Left cardiac atrium (tissue), 4 donors: ENCODE results near the gene CSRP1. TPM values are rescaled to one million over a fixed set of nuclear protein-coding genes. Genes with fewer than 3 reads are reported as not detected.

Experiments used
- ATAC-seq, 2 donors: fragments of 200-7000 bp; cut with Tn5 transposase; one replicate each; pipeline ENCODE4 v1.9.1; 2020; ENCODE audit warnings: mild to moderate bottlenecking in 2 of 2, moderate library complexity in 2 of 2
- DNase-seq: peaks from one replicate; pipeline ENCODE4 v3.0.0-alpha.2; 2020
- intact Hi-C, 2 donors: fragments of 100-400 bp; cut with DNase I; formaldehyde crosslinking; loops; one replicate each; pipeline versions ENCODE4 v1.14.1 to v1.15.1; 2022 to 2023
- total RNA-seq, 2 donors: library from RNA; stranded (reverse); fragmentation: NEBNext Ultra II Directional; extraction: Animal tissue kit (Norgen Biotek cat#: 25700); gene quantifications; one replicate each; pipeline ENCODE4 v1.2.1, GENCODE V29; 2021
- donor health status: DM: no; HTN: yes; CAD: no.
- donor health status: DM: no; HTN: yes; CAD: no; lungs with severe emphysema.
- donor health status: DM: yes; HTN: yes; CAD: no.
- donor health status: Dilated cardiomyopathy.

CSRP1 gene
- total RNA-seq, 2 donors from 2014 or later, result 95.1 to 154 TPM

GRCh38 chr1:201468501-201468843 lies 38.5 kb downstream of the CSRP1 start:
- ATAC-seq, result peak; percentile 29 to 31

GRCh38 chr1:201466492-201466891 lies 40.4 kb downstream of the CSRP1 start:
- intact Hi-C loops, result no loop called here
- peak in 1 of 2 donors; percentile 1 for ATAC-seq
- DNase-seq, result peak; percentile 45

More at GRCh38 chr1:201468501-201468843, 38.5 kb downstream of the CSRP1 start:
- DNase-seq, result peak; percentile 43
- intact Hi-C loops, result no loop called here

DNA sequence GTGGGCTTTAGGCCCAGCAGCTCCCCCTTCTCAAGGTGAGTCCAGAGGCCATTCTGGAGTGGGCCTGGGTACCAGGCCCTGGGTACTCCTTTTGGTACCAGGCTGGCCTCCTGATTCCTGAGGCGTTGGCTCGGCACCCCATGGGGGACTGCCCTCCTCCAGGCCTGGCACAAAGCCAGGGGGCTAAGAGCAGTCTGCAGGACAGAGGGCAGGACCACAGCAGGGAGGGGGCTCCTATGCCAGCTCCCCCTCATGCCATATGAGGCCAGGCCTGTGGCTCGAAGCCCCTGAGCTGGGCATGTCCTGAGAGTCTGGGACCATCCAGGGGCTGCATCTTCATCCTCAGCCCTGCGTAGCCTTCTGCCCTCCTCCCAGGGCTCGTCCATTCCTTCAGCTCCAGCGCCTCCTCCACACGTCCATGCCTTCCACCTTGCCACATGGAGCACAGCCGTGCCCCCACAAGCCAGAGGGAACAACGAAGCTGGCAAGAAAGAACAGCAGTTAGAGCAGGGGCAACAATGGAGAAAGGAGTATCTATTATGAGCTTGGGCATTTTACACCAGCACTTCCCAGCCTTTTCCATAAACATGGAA lies 41.1 kb downstream of the CSRP1 start:
- ATAC-seq (no peak), DNase-seq (no peak)
- intact Hi-C loops, result no loop called here

DNA sequence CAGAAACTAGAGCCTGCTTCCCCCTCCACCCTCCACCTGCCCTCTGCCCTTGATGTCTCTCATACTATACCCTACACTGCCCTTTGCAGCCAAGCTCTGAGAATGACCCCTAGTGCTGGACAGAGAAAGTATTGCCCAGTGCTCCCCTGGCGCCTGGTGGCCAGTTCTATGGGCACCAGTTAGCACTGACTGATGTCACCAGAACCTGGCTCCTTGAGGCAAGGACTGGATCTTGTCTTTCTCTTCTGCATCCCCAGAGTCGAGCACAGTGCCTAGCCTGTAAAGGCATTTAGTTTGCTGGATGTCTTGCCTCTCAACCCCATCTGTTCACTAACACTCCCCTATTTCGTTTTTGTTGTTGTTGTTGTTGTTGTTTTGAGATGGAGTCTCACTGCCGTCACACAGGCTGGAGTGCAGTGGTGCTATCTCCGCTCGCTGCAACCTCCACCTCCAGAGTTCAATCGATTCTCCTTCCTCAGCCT lies 43.8 kb downstream of the CSRP1 start:
- intact Hi-C loops, result no loop called here
- peak in 1 of 2 donors; percentile 22 for ATAC-seq
- DNase-seq, result no peak

- intact Hi-C loops, result no loop called here
- ATAC-seq (peak; percentile 77 to 89), DNase-seq (peak; percentile 84)
These were observed 45.1 kb downstream of the CSRP1 start for GRCh38 chr1:201461645-201462441.

- intact Hi-C loops, result no loop called here
- peak; percentile 40 to 90 for ATAC-seq
- peak; percentile 51 for DNase-seq
These were observed 45.9 kb downstream of the CSRP1 start for GRCh38 chr1:201460814-201461644.

- intact Hi-C loops, result no loop called here
- no peak for ATAC-seq
- DNase-seq, result no peak
These were observed 47.1 kb downstream of the CSRP1 start for GRCh38 chr1:201459775-201460174.

DNA sequence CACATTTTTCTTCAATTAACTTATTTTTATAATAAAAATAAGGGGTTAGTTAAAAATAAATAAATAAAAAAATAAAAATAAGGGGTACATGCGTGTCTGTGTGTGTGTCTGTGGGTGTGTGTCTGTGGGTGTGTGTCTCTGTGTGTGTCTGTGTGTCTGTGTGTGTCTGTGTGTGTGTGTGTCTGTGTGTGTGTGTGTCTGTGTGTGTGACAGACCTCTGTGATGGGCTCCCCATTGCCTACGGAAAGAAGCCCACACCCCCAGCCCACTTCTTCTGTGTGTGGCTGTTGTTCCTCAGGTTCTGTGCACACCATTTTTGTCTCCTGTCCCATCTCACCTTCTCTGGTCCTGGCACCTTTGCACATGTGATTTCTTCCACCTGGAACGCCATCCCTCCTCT lies 47.9 kb downstream of the CSRP1 start:
- intact Hi-C loops, result no loop called here
- no peak for DNase-seq
- ATAC-seq, result no peak

DNA sequence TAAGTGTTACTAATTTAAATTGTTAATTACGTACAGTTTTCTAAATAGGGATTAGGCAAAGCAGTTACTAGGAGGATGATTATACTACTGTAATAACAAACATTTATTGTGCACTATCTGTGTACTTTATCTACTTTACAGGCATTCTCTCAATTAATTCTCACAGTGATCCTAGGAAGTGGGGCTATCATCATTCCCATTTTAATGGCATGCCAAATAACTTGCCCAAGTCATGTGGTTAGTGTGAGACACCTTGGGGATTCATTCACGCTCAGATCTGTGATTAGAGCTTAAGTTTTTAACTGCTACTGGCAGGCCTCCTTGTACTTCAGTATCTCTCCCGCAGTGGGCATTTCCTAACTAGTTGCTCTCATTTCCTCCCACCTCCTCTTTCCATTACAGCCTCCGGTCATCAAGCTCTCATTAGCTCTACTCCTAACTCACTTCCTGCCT lies 49.4 kb downstream of the CSRP1 start:
- no peak for ATAC-seq
- DNase-seq, result no peak
- intact Hi-C loops, result no loop called here

- peak; percentile 77 for DNase-seq
- intact Hi-C loops, result no loop called here
- ATAC-seq, result peak; percentile 57 to 74
These were observed 50.2 kb downstream of the CSRP1 start for GRCh38 chr1:201456499-201457309.

DNA sequence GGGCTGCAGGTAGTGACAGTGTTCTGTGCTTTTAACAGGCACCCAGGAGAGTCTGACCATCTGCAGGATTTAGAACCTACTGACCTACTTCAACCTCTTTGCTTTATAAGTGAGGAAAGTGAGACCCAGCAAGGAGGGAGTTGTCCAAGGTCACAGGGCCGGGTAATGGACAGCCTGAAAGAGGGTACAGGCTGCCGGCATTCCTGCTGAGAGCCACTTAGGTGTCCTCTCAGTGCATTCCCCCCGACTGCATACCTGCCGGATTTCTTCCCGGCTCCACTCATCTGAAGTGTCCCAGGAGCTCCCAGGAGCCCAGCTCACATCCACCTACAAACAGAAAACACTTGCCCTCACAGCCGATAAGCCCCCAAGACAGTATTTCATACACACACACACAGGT lies 51.8 kb downstream of the CSRP1 start:
- DNase-seq, result no peak
- no peak for ATAC-seq
- intact Hi-C loops, result no loop called here

GRCh38 chr1:201454608-201455007 lies 52.3 kb downstream of the CSRP1 start:
- no peak for DNase-seq
- intact Hi-C loops, result no loop called here
- ATAC-seq, result no peak

- intact Hi-C loops, result no loop called here
- DNase-seq (no peak), ATAC-seq (no peak)
These were observed 54.1 kb downstream of the CSRP1 start for GRCh38 chr1:201452866-201453265.

DNA sequence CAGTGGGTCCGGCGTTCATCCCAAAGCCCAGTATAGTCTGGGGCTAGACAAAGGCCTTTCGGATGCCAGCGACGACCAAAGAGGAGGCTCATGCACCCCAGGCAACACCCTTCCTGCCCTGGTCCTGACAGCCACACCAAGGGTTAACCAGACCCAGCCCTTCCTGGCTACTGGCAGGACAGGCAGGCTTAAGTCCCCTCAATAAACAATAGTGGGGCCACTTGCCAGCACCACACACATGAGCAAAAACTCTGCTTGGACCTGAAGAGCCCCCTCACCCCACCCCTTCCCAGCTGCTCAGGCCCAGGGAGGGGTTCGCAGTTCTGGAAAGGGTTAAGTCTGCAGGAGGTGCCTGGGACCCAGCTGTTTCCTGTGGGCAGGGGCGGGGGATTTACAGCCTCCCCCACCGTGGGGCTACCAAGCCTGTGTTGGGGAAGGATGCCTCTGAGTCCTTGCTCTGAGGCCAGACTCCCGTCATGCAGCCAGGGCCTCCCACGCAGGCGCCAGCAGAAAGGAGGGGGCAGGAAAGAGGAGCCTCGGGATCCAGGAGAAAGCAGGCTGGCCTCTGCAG lies 56.1 kb downstream of the CSRP1 start:
- intact Hi-C loops, result no loop called here
- DNase-seq, result peak; percentile 82
- ATAC-seq, result peak; percentile 78 to 81

- intact Hi-C loops, result loop anchor here (2.0 to 10.0 kb wide), 2 partner anchors 32 to 66 kb away; no protein-coding TSS in a partner anchor
- peak in 1 of 2 donors; percentile 6 for ATAC-seq
- DNase-seq, result peak; percentile 36
These were observed 57.9 kb downstream of the CSRP1 start for GRCh38 chr1:201448990-201449389.

DNA sequence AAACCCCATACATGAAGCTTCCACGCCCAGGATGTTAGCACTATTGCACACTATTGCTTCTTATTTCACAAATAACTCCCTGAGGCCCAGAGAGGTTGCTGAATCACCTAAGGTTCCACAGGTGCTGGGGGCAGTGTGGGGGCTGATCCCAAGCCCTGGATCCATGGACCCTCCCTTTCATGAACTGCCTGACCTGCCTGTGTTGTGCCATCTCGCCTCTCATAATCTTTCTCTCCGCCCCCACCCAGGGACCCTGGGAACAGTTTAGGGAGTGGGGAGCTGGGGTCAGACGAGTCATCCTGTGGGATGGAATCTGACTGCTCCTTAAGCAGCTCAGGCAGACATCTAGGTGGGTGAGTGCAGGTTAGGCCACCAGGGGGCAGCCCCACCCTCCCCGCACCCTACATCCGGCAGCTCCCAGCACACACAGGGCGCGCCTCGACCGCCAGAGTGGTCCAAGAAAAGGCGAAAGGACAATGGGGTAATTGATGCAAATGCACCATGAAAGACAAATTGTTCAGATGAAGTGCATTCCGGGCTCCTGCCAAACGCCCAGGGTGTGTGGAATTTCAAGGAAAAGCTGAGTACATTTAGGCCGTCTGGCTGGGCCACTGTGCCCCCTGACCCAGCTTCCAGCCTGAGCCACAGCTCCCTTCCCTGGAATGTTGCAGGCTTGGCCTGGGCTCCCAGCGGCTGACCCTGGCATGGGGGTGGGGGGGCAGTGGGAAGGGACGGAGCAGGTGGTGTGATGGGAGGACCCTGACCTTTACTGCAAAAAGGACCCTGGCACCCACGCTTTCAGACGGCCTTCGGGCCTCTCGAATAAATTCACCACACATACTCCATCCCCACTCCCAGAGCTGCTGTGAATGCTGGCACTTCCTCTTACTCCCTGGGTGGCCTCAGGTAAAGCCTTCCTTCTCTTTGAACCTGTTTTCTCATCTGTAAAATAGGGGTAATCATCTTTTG lies 58.7 kb downstream of the CSRP1 start:
- ATAC-seq (peak; percentile 82 to 83), DNase-seq (peak; percentile 84)
- intact Hi-C loops, result loop anchor here (2.0 to 10.0 kb wide), 2 partner anchors 33 to 67 kb away; no protein-coding TSS in a partner anchor

DNA sequence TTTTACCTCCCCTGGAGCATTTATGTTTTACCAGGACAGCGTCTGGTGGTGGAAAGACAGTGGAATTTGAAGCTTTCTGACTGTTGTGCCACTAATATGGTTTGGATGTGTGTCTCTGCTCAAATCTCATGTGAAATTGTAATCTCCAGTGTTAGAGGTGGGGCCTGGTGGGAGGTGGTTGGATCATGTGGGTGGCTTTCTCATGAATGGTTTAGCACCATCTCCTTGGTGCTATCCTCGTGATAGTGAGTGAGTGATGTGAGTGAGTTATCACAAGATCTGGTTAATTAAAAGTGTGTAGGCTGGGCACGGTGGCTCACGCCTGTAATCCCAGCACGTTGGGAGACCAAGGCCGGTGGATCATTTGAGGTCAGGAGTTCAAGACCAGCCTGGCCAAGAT lies 61.6 kb downstream of the CSRP1 start:
- intact Hi-C loops, result loop anchor here (10.0 kb wide), 1 partner anchor 69 kb away; no protein-coding TSS in a partner anchor
- ATAC-seq (no peak), DNase-seq (no peak)
